ENCODE measurements around the gene CFB.

Gene CFB

GRCh38 chr6:31899882-31900722 is 45.8 kb upstream of the CFB start:
- H3K27ac ChIP-seq, result peak overlapping the region; percentile 91
- TF ChIP-seq CTCF (IDR thresholded peaks at IDR 0.05) (no peak), ZFX (IDR thresholded peaks at IDR 0.05; ENCODE audit: borderline replicate concordance) (no peak)

GRCh38 chr6:31900917-31901414 is 44.9 kb upstream of the CFB start:
- H3K27ac ChIP-seq, result peak overlapping the region; percentile 91
- TF ChIP-seq ZFX (IDR thresholded peaks at IDR 0.05; ENCODE audit: borderline replicate concordance) (no peak), CTCF (IDR thresholded peaks at IDR 0.05) (no peak)

- TF ChIP-seq CTCF (IDR thresholded peaks at IDR 0.05), result no peak
- TF ChIP-seq ZFX (IDR thresholded peaks at IDR 0.05; ENCODE audit: borderline replicate concordance), result no peak
- peak overlapping the region; percentile 91 for H3K27ac ChIP-seq
These were observed 44.4 kb upstream of the CFB start for GRCh38 chr6:31901415-31901952.

- H3K27ac ChIP-seq, result peak within 1 kb of the TSS; percentile 91
These were observed 43.8 kb upstream of the CFB start, which contains the start of gene ZBTB12 for GRCh38 chr6:31901953-31902643. ZBTB12 (minus strand) TSS chr6:31902086; CDS start chr6:31901305, 781 bp downstream.

GRCh38 chr6:31903957-31904356 is 41.9 kb upstream of the CFB start:
- no peak for TF ChIP-seq ZFX (IDR thresholded peaks at IDR 0.05; ENCODE audit: borderline replicate concordance)
- no peak for TF ChIP-seq CTCF (IDR thresholded peaks at IDR 0.05)
- no peak overlapping the region for H3K27ac ChIP-seq

More at GRCh38 chr6:31901953-31902643, 43.8 kb upstream of the CFB start, which contains the start of gene ZBTB12:
- TF ChIP-seq ZFX (IDR thresholded peaks at IDR 0.05; ENCODE audit: borderline replicate concordance) (no peak), CTCF (IDR thresholded peaks at IDR 0.05) (no peak)

- TF ChIP-seq CTCF (IDR thresholded peaks at IDR 0.05), result no peak
- TF ChIP-seq ZFX (IDR thresholded peaks at IDR 0.05; ENCODE audit: borderline replicate concordance), result no peak
- H3K27ac ChIP-seq, result 0 out of 2 replicates have a peak overlapping the region, but pooled peaks have one; percentile 8
These were observed 40.9 kb upstream of the CFB start for GRCh38 chr6:31905041-31905440.

Measured in 22Rv1 (cell line).